NCI-H1105 (cell line): ENCODE measurements around the gene RASAL2.

Experiments
- DNase-seq: peaks from one replicate; lab custom pipeline; 2025; lab: John Stamatoyannopoulos, UW

The RASAL2 gene

DNA sequence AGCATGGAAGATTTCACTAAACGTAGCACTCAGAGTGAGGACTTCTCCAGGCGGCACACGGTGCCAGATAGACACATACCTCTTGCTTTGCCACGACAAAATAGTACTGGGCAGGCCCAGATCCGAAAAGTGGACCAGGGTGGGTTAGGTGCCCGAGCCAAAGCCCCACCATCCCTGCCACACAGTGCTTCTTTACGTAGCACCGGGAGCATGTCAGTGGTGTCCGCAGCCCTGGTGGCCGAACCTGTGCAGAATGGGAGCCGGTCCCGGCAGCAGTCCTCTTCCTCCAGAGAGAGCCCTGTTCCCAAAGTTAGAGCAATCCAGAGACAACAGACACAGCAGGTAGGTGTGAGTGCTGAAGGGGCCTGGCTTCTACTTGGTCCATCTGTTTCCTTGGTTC is 364.3 kb downstream of the RASAL2 start:
- DNase-seq = no peak

DNA sequence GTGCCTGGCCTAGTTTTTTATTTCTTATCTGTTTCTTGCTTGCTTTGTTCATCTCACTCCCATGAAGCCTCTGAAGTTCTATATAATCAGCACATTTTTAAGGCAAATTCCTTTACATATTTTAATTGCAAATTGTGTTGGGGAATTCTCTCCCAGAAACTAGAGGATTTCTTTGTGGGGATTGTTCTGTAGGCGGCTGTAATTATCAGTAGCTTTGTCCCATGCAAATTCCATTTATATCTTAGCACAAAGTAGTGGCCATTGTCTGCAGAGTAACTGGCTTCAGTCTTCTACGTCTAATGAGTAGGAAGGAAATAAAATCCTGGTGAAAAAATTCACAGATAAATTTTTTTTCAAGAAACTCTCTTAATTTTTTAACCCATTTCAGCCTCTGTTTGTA is 367.2 kb downstream of the RASAL2 start:
- no peak for DNase-seq

DNA sequence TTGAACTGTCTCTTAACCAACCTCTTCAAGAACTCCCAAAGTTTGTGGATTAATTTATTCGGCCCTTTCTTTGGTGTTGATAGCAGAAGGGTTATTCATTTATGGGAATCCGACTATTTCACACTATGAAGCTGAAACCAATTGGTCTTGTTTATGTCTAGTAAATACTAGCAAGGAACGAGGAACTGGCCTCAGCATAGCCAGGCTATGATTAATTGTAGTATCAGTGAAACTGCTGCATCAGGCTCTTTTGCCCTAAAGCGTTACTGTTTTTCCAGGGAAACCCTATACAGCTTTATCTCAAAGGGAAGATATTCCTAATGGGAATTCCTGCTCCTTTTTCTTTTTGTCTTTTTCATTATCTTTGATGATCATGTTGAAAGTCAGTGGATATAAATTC is 367.8 kb downstream of the RASAL2 start:
- no peak for DNase-seq

DNA sequence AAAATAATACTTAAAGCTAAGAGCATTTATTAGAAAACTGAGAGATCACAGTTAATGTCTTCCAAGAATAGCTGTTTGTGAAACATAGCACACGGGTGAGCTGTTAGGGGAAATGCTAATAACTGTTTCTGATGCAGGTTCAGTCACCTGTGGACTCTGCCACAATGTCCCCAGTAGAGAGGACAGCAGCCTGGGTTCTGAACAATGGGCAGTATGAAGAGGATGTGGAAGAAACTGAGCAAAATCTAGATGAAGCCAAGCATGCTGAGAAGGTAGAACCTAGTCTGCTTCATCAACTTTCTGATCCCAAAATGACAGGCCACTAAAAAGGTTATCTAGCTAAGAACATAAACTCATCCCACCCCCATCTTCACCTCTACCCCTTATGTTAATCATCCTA is 370.2 kb downstream of the RASAL2 start:
- DNase-seq = no peak

DNA sequence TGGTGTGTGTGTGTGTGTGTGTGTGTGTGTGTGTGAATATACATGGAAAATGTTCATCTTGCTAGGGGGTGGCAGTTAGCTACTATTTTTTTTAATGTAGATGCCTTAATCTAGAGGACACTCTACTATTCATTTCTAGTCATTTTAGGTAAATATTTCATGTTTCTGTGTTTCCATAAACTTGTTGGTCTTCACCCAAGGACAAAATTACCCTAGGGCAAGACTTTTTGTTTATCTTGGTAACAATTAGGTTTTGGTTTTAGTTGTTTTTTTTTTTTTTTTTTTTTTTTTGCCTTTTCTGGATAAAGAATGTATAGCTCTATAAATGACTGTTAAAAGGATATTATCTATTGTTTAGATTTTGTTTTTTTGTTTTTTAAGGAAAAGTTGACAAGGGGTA is 370.7 kb downstream of the RASAL2 start:
- DNase-seq = no peak

DNA sequence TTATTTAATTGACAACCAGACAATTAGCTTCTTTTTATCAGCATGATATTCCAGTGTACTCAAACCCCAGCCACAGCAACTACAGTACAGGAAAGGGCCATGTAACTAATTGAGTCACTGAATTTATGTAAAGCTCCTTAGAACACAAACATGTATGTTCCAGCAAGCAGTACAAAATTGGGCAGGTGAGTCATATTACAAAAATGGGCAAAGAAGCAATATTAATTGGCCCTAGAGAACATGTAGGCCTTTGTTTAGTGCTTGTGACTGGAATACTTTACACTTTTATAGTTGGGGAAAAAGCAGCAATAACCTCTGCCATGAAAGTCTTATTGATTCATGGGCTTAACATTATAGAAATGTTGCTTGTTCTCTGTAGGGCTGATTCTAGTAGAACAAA is 371.1 kb downstream of the RASAL2 start:
- DNase-seq = no peak

DNA sequence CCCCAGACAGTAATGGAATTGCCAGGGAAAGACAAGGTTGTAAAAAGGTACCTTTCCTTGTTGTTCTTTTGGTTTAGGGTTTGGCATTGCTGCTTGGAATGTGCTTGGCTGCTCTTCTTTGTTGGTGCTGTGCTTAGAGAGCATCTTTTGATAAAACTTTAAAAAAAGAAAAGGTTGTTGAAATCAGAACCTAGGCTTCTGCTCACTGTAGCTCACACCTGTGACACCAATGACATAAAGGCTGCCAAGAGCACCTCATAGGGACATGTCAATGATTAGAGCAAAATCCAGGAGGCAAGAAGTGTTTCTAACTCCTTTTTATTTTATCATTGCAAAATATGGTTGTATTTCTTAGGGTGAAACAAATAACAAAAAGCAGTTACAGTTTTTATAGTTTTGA is 373.9 kb downstream of the RASAL2 start:
- no peak for DNase-seq

DNA sequence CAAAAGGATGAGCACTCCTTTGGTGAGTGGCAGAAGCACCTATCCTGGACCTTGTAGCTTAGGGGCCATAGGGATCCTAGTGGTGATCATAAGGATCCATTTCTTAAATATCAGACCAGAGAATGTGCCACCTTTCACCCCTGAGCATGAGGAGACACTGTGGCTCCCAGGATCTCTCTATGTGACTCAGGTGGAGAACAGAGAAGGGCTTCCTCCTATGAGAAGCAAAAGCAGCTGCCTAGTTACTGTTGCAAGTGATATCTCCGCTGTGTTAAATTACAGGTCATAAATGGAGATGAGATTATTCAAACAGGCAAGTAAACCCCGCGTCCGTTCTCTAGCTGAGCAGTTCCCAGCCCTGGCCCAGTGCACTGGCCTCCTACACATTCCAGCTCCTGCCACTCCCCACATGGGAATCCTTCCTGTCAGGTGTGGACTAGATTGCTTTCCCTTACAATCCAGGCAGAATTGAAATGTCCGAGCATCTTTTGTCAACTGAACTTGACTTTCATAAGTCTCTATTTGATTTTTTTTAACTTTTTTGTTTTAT is 376.6 kb downstream of the RASAL2 start:
- no peak for DNase-seq

DNA sequence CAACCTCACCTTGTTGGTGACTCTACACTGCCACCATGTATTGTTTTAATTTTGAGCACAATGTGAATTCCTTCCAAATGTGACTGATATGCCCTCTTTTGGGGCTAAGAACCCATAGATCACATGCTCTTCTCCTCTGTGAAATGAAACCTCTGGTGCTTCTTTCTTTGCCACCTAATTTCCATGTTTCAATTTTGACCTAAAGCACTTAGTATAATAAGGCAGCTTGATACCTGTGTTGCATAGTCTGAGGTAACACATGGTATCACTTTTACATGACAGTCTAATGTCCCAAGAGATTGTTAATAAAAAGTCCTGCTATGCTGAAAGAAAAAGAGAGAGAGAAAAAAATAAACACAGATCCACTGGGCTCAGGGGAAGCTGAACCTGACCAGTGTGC is 378.6 kb downstream of the RASAL2 start:
- DNase-seq = no peak

DNA sequence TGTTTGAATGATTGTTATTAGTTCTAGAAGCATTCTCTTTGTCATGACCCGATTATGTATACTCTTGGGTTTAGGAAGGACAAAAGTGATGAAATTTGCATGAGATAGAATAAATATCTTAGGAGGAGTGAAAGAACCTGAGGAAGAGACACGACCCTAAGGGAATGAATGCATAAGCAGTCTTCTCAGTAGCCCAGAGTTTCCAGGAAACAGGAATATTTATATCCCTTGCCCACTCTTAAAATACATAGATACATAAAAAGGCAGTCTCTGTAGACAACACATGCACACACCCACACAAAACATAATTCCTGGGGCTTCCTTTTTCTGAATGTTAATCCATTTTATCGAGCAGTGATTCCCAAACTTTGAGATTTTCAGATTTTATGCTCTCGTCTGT is 383.5 kb downstream of the RASAL2 start:
- DNase-seq = no peak

DNA sequence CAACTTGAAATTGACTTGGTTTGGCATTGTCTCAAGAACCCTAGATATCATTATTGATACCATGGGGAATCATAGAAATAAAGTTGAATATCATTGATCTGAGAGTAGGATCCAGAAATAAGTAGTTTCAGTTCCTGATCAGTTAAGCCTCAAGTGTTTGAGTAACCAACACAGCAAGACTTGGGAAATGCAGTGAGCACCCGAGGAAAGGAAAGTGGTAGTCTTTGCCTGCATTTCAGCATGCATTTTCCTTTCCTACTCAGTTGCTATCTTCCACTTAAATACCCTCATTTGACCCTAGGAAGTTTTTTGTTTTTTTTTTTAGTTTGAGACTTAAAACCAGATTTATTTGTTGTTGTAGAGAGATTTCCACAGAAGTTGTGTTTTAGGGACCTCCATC is 383.9 kb downstream of the RASAL2 start:
- DNase-seq = no peak

DNA sequence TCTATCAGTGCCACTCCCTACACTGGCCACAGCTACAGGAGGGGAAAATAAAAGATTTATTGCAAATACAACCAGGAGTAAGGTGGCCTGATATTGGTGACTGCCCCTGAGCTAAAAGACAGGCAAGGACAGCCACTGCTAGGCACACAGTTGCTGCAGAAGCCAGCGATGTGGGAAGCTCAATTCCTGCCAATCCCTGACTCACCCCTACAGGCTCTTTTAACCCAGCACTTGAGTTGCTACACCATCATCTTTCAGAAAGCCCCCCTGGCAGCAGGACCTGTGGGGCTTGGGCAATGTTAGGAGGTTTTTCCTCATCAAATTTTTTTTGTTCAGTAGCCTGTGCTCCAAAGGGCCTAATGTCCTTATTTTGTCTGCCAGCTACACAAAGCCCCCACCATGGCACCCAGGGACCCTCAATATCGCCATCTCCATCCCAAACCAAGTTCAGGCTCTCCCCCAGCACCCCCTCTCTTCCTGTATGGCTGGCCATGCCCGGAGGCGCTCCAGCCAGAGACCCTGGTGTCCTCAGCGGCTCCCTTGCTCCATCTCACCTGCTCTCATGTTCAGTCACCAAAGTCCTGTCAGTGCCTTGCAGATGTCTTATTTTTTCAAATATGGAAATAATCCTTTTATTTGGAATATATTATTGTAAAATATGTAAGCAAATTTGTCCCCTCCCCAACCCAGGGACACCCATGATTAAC is 389.5 kb downstream of the RASAL2 start:
- DNase-seq = no peak

DNA sequence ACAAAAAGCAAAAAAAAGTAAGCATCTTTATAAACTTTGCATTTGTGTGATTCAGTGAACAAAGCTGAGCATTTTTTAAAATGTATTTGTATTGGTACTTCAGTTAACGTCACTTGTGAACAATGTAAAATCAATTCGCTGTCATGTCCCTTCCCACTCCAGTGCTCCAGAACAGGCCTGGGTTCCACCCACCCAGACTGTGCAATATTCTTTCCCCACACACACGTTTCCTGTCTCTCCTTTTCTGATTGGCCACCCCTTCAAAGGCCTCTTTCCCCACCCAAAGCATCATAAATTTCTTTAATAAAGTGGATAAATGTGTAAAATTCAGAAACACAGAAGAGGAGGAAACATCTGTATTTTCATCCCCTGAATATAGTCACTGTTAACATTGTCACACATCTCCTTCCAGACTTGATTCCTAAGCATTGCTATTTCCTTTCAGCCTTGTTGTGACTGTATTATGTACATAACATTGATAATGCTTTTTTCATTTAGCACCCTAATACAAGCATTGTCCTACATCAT is 390.9 kb downstream of the RASAL2 start:
- no peak for DNase-seq

DNA sequence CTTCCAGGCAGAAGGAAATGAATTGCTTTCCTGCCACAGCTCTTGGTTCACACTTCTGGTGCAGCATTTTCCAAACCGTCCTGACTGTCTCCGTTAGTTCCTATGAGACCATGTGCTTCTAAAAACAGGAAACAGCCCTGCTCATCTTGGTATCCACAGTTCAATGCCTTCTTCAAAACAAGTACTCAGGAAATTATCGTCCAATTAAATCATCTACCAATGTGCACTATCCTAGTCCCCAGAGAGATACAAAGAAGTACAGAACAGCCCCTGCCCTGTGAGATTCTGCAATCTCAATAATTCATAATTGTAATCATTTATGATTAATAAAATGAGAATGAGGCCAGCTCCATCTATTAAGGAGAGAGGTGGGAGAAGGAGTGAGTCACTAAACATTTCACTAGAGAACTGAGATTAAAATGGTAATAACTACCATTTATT is 391.7 kb downstream of the RASAL2 start:
- no peak for DNase-seq

DNA sequence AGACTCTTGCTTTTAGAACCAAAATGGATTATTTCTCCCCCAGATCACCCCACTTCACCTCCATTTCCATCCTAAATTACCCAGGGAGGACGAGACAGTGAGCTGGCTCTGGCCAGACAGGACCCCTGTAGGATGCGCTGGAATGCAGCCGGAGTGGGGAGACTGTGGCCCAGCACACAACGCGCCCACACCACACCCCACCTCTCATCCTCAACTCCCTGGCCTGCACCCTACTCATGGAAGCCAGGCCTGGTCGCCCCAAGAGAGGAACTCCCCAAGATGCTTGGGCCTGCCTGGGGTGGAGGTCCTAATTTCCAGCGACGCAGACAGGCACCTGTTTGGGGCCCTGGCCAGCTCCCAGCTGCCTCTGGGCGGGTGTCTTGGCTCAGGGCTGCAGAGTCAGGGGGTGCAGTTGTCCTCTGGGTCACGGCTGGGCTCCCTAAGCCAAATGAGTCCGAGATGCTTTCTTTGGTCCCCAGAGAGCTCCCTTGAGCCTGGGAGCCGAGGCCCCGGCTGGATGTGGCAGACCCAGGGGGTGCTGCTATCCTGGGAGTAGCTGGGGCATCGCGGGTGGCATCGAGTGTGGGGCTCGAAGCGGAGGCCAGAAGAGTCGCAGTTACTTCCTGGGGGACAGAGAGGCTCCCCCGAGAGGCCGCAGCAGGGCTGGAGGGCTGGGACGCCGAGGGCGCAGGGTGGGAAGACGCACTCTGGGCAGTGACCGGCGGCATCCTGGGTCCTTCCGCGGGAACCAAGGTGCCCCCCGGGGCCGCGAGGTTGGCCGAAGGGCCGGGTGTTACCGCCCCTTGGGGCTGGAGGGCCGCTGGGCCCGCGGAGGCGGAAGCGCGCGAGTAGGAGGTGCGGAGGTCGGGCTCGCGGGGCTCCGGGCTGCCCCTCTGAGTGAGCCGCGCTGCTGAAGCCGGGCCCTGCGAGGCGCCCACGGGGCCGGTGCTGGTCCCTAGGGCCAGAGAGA is 392.5 kb downstream of the RASAL2 start:
- DNase-seq = no peak

DNA sequence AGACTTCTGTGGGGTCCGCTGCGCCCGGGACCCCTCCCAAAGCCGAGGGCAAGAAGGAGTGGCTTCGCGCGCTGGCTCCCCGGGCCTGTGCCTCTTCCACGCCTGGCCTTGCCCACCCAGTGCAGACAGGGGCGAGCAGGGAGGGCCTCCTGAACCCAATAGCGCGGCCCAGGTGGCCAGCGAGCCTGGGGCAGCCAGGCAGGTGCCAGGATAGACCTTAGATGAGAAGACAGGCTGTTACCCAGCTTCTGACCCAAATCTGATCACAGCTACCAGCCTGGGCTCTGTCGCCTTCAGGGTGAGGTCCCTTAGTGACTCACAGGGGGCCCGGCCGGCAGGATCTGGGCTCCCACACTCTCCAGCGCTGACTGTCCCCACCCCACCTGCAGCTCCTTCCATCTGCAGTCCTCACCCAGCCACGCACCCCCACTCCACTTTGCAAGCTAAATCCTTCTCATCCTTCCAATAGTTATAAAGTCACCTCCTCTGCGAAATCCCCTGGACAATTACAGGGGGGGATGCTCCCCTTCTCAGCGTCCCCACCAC is 393.2 kb downstream of the RASAL2 start:
- no peak for DNase-seq

DNA sequence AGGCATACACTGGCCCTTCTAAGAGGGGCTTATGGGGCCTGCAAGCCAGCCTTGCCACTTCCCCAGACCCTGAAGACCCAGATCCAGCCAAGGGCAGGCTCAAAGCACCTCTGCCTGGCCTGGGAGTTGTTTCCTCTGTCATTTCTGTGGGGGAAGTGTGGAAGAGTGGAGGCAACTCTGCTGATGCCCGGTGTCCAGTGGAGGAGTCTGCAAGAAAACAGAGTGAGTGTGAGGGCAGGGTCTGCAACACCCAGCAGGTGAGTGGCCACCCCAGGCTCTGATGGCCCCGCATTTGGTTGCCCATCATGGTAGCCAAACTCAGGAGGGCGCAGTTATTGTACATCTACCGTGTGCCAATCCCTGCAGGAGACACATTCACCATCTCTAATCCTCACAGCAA is 394.5 kb downstream of the RASAL2 start:
- DNase-seq = no peak

DNA sequence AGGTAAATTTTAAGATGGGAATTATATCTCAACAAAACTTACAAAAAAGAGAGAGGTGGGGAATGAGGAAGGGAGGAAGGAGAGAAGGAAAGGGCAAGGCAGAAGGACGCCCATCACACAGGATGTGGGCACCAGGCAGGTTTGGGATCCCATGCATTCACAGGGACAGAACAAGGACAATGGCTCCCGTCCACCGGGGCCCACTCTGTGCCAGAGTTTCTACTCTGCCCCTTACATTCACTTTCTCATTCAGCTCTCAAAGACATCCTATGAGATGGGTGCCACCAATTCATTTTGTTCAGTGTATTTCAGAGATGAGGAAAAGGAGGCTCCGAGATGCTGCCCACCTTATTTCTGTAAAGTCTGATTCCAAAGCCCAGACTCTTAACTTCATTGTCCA is 395.5 kb downstream of the RASAL2 start:
- DNase-seq = no peak

DNA sequence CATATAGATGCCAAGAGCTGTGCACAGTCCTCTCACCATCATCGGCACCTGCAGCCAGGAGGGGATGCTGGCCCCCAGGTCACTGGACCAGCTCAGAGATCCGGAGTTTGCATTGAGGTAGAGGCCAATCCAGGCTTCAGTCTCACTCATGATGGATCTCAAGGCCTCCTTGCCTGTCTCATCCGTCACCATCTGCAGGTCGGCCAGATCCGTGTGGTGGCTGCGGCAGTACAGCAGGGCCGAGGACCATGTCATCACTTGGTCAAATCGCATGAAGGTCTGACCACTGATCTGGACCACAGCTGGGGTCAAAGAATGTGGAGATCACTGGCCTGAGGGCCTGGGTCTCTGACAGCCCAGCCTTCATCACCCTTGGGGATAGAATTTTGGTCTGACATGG is 396.2 kb downstream of the RASAL2 start:
- no peak for DNase-seq

DNA sequence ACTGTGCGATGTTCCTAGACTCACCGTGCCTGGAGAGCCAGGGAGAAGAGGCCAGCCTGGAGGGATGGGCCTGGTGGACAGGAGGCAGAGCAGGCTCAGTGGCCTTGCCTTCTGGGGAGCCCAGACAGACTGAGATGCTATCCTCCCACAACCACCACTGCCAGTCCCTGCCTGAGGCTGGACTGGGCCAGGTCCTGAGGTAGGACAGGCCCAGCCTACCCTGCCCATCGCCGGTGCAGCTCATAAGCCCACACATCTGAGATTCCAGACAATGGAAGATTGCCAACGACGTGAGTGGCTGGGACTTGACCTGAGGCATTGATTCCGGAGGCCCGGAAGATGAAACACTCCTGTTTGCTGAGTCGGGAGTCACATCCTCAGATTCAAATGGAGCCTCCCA is 397.1 kb downstream of the RASAL2 start:
- DNase-seq = no peak

DNA sequence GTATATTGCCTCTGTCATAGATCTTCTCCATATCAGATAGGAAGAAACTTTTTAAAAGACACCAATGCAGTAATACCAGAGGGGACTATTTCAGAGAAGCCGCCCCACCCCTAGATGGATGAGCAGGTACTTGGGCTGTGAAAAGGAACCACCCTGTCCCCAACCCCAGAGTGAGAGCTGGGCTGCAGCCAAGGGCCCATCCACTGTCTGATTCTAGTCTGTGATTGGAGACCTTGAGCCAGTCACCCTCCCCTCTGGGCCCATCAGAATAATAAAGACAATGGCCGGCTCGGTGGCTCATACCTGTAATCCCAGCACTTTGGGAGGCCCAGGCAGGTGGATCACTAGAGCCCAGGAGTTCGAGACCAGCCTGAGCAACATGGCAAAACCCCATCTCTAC is 397.8 kb downstream of the RASAL2 start:
- no peak for DNase-seq

DNA sequence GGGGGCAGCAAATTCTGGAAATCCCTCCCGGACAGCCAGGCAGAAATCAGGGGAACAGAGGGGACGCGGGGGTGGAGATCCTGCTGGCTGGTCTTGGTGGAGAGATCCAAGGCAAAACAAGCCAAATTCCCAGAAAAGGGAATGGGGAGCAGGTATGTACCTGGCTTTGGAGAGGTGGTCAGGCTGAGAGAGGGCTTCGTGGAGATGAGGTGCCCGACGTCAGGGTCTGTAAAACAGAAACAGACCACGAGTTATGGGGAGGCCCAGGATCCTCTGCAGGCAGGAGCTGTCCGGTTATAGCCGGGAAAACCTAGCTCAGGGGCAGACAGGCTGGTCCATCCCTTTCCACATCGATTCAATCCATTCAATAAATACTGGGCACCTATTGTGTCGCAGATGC is 398.4 kb downstream of the RASAL2 start:
- DNase-seq = no peak
